Testis (tissue), 2 donors: ENCODE measurements around the gene PAQR4.

Experiments used
- POLR2A ChIP-seq: fragments of 450-650 bp; IDR thresholded peaks from one replicate; pipeline ENCODE4 v1.6.1; 2017; ENCODE audit warnings: antibody characterized with exemption, mild to moderate bottlenecking, moderate library complexity
- TF ChIP-seq, protein P1 (sequence below), 3 experiments: fragments of 450-650 bp in 2 of 3; fragments of 200-600 bp in 1 of 3; sonication (generic) in 1 of 3; IDR thresholded peaks; one replicate each; pipeline ENCODE4 v1.5.1; 2016 to 2019; ENCODE audit warnings: antibody characterized with exemption in 3 of 3, mild to moderate bottlenecking in 2 of 3, moderate library complexity in 1 of 3

DNA sequence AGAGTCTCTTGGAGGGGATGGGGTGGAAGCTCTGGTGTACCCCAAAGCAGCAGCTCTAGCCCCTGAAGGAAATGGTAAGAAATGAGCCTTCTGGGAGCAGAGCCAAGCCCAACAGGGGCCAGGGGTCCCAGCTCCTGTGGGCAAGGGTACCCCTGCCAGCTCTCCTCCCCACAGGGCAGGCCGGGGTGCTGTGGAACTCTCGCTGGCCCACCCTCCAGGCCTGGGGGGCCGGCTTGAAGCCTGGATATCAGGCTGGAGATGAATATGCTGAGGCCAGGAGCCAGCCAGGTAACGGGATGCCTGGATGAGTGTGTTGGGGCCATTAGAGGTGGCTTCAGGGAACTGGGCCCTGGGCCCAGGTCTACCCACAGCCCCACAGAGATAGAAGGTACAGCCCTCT lies 31.4 kb downstream of the PAQR4 start:
- TF ChIP-seq, protein P1, sequence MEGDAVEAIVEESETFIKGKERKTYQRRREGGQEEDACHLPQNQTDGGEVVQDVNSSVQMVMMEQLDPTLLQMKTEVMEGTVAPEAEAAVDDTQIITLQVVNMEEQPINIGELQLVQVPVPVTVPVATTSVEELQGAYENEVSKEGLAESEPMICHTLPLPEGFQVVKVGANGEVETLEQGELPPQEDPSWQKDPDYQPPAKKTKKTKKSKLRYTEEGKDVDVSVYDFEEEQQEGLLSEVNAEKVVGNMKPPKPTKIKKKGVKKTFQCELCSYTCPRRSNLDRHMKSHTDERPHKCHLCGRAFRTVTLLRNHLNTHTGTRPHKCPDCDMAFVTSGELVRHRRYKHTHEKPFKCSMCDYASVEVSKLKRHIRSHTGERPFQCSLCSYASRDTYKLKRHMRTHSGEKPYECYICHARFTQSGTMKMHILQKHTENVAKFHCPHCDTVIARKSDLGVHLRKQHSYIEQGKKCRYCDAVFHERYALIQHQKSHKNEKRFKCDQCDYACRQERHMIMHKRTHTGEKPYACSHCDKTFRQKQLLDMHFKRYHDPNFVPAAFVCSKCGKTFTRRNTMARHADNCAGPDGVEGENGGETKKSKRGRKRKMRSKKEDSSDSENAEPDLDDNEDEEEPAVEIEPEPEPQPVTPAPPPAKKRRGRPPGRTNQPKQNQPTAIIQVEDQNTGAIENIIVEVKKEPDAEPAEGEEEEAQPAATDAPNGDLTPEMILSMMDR (IDR thresholded peaks at IDR 0.05): no peak
- TF ChIP-seq POLR2A: no peak
